ENCODE data around the gene TMED10.

DNA sequence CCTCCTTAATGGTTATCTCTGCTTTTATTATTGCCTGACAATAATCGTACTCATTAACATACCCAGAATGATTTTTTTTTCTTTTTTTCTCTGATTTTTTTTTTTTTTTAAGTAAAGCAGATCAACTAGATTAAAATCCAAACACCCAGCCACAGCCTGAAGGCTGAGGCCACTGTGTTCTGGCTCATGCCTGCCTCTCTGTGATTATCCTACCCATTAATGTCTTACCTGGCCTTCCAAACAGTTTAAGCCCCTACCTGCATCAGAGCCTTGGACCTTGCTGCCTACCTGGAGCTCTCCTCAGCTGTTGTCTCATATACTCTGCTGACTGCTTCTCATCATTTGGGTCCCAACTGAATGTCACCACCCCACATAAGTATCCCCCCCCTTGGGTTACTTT, 6.8 kb upstream of the TMED10 start:
- TF ChIP-seq, protein P1, sequence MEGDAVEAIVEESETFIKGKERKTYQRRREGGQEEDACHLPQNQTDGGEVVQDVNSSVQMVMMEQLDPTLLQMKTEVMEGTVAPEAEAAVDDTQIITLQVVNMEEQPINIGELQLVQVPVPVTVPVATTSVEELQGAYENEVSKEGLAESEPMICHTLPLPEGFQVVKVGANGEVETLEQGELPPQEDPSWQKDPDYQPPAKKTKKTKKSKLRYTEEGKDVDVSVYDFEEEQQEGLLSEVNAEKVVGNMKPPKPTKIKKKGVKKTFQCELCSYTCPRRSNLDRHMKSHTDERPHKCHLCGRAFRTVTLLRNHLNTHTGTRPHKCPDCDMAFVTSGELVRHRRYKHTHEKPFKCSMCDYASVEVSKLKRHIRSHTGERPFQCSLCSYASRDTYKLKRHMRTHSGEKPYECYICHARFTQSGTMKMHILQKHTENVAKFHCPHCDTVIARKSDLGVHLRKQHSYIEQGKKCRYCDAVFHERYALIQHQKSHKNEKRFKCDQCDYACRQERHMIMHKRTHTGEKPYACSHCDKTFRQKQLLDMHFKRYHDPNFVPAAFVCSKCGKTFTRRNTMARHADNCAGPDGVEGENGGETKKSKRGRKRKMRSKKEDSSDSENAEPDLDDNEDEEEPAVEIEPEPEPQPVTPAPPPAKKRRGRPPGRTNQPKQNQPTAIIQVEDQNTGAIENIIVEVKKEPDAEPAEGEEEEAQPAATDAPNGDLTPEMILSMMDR (IDR thresholded peaks at IDR 0.05), result no peak
- TF ChIP-seq EZH2 (IDR thresholded peaks at IDR 0.05) (no peak), EZH2phosphoT487 (IDR thresholded peaks at IDR 0.05) (no peak)

Measured in neural progenitor cell (in vitro differentiated cells).